Calu3 (cell line): ENCODE results near the gene DCLRE1A. TPM values are rescaled to one million over a fixed set of nuclear protein-coding genes. Genes with fewer than 3 reads are reported as not detected.

ENCODE experiments used
- BruUV-seq: library from RNA; stranded (reverse); fragments of 400-500 nt; replicated peaks from 2 replicates; lab custom pipeline; 2021; lab: Mats Ljungman, UMichigan
- CTCF ChIA-PET: fragments of 300-600 bp; sonication (Branson Sonifier 250); formaldehyde crosslinking; loops from one replicate; lab custom pipeline; 2022; ENCODE audit warnings: antibody characterized with exemption; lab: Charles Lee
- DNase-seq: peaks from one replicate; pipeline ENCODE4 v3.0.0; 2022
- H3K27ac Mint-ChIP-seq: one replicate; pipeline ENCODE4 v1.8.0; 2022; ENCODE audit warnings: mixed read lengths; ENCODE audit not compliant: unreplicated experiment
- H3K27me3 Mint-ChIP-seq: one replicate; pipeline ENCODE4 v1.8.0; 2022; ENCODE audit warnings: mixed read lengths; ENCODE audit not compliant: unreplicated experiment
- H3K36me3 Mint-ChIP-seq: one replicate; pipeline ENCODE4 v1.8.0; 2022; ENCODE audit warnings: mild to moderate bottlenecking, moderate library complexity, mixed read lengths; ENCODE audit not compliant: insufficient read depth, unreplicated experiment
- H3K4me1 Mint-ChIP-seq: one replicate; pipeline ENCODE4 v1.8.0; 2022; ENCODE audit warnings: mild to moderate bottlenecking, low read depth, mixed read lengths; ENCODE audit not compliant: unreplicated experiment
- H3K4me3 Mint-ChIP-seq: one replicate; pipeline ENCODE4 v1.8.0; 2022; ENCODE audit warnings: mild to moderate bottlenecking, low read depth, moderate library complexity, mixed read lengths; ENCODE audit not compliant: unreplicated experiment
- H3K9me3 Mint-ChIP-seq: one replicate; pipeline ENCODE4 v1.8.0; 2022; ENCODE audit warnings: low read depth, mixed read lengths; ENCODE audit not compliant: unreplicated experiment
- intact Hi-C: fragments of 100-400 bp; cut with micrococcal nuclease; formaldehyde crosslinking; loops from one replicate; pipeline ENCODE4 v1.10.0; 2022; ENCODE audit not compliant: unreplicated experiment
- total RNA-seq: library from RNA; stranded (reverse); gene quantifications from 2 replicates; pipeline ENCODE4 v1.2.3, GENCODE V29; 2022
- TF ChIP-seq, protein P1 (sequence below): fragments of 200-600 bp; IDR thresholded peaks from one replicate; pipeline ENCODE4 v1.8.0; 2022; ENCODE audit warnings: antibody characterized with exemption; ENCODE audit not compliant: unreplicated experiment

Gene DCLRE1A
- total RNA-seq, 1 experiment from 2014 or later = 7.9 TPM

- Mint-ChIP-seq H3K27ac (no peak overlapping the region), H3K4me1 (peaks cover 9% of the 10 kb centered on the region), H3K36me3 (no peaks in the 10 kb centered on the region), H3K9me3 (no peaks in the 10 kb centered on the region), H3K27me3 (no peaks in the 10 kb centered on the region), H3K4me3 (no peak overlapping the region)
- no peak for DNase-seq
- BruUV-seq = no TSS peak
- TF ChIP-seq, protein P1, sequence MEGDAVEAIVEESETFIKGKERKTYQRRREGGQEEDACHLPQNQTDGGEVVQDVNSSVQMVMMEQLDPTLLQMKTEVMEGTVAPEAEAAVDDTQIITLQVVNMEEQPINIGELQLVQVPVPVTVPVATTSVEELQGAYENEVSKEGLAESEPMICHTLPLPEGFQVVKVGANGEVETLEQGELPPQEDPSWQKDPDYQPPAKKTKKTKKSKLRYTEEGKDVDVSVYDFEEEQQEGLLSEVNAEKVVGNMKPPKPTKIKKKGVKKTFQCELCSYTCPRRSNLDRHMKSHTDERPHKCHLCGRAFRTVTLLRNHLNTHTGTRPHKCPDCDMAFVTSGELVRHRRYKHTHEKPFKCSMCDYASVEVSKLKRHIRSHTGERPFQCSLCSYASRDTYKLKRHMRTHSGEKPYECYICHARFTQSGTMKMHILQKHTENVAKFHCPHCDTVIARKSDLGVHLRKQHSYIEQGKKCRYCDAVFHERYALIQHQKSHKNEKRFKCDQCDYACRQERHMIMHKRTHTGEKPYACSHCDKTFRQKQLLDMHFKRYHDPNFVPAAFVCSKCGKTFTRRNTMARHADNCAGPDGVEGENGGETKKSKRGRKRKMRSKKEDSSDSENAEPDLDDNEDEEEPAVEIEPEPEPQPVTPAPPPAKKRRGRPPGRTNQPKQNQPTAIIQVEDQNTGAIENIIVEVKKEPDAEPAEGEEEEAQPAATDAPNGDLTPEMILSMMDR = no peak
- CTCF ChIA-PET = no interaction called here
- intact Hi-C loops = no loop called here
Observed at GRCh38 chr10:113879691-113880090, 25.8 kb upstream of the DCLRE1A start.

- Mint-ChIP-seq H3K9me3 (no peaks in the 10 kb centered on the region), H3K4me1 (peaks cover 10% of the 10 kb centered on the region), H3K36me3 (no peaks in the 10 kb centered on the region), H3K27me3 (no peaks in the 10 kb centered on the region), H3K4me3 (no peak overlapping the region), H3K27ac (no peak overlapping the region)
- CTCF ChIA-PET = no interaction called here
- no TSS peak for BruUV-seq
- no peak for DNase-seq
- intact Hi-C loops = no loop called here
- TF ChIP-seq, protein P1 = no peak
Observed at GRCh38 chr10:113876461-113876860, 22.6 kb upstream of the DCLRE1A start.

- BruUV-seq = no TSS peak
Observed at GRCh38 chr10:113875212-113875611, 21.3 kb upstream of the DCLRE1A start.

GRCh38 chr10:113872139-113873030, 18.5 kb upstream of the DCLRE1A start:
- Mint-ChIP-seq H3K27ac (no peak overlapping the region), H3K4me3 (no peak overlapping the region), H3K9me3 (no peaks in the 10 kb centered on the region), H3K4me1 (peaks cover 10% of the 10 kb centered on the region), H3K36me3 (no peaks in the 10 kb centered on the region), H3K27me3 (no peaks in the 10 kb centered on the region)
- TF ChIP-seq, protein P1 = no peak
- DNase-seq = no peak
- no TSS peak for BruUV-seq
- CTCF ChIA-PET = interaction anchor here (0.7 to 1.6 kb wide), 4 partner anchors 196 to 231 kb away, joined by 3 to 4 read pairs (median 4); no protein-coding TSS in a partner anchor
- intact Hi-C loops = loop anchor here (5.0 kb wide), 1 partner anchor 230 kb away; no protein-coding TSS in a partner anchor

More at GRCh38 chr10:113875212-113875611, 21.3 kb upstream of the DCLRE1A start:
- no peak overlapping the region for H3K27ac Mint-ChIP-seq
- TF ChIP-seq, protein P1 = no peak
- H3K36me3 Mint-ChIP-seq = no peaks in the 10 kb centered on the region
- peaks cover 10% of the 10 kb centered on the region for H3K4me1 Mint-ChIP-seq
- no peaks in the 10 kb centered on the region for H3K9me3 Mint-ChIP-seq
- H3K4me3 Mint-ChIP-seq = no peak overlapping the region
- H3K27me3 Mint-ChIP-seq = no peaks in the 10 kb centered on the region
- DNase-seq = no peak
- intact Hi-C loops = no loop called here
- CTCF ChIA-PET = interaction anchor here (0.7 kb wide), 1 partner anchor 78 kb away, joined by 3 read pairs; no protein-coding TSS in a partner anchor
